HG03575 (cell line): ENCODE measurements around the gene SGIP1.
A peak's percentile ranks its signal among the peaks of the same experiment; 100 is the strongest.
"Not testable (repeated sequence)": the region's sequence is repeated elsewhere in the genome, so short reads cannot be mapped to it uniquely, and the experiment has no call there.

Source experiments
- ATAC-seq: cut with Tn5 transposase; IDR thresholded peaks from one replicate; pipeline ENCODE4 v1.9.1; 2021; ENCODE audit not compliant: unreplicated experiment, insufficient number of reproducible peaks, low FRiP score; ENCODE audit errors: extremely low read depth

The SGIP1 gene

GRCh38 chr1:66775646-66776045, 241.7 kb downstream of the SGIP1 start:
- ATAC-seq: no peak

- ATAC-seq: no peak
These were observed 243.9 kb downstream of the SGIP1 start for GRCh38 chr1:66777831-66778230.

GRCh38 chr1:66778266-66778665, 244.3 kb downstream of the SGIP1 start:
- ATAC-seq: no peak

GRCh38 chr1:66778969-66779368, 245.0 kb downstream of the SGIP1 start:
- ATAC-seq: no peak

- no peak for ATAC-seq
These were observed 245.6 kb downstream of the SGIP1 start for GRCh38 chr1:66779475-66780078.

GRCh38 chr1:66785800-66786199, 251.8 kb downstream of the SGIP1 start:
- ATAC-seq: not testable (repeated sequence)

GRCh38 chr1:66787641-66788040, 253.7 kb downstream of the SGIP1 start:
- ATAC-seq: no peak

- peak; percentile 93 for ATAC-seq
These were observed 254.4 kb downstream of the SGIP1 start for GRCh38 chr1:66788231-66788939.

- ATAC-seq: no peak
These were observed 258.0 kb downstream of the SGIP1 start for GRCh38 chr1:66791621-66792610.

- ATAC-seq: not testable (repeated sequence)
These were observed 261.9 kb downstream of the SGIP1 start for GRCh38 chr1:66795839-66796238.
